ENCODE data around the gene SLC35B1.

DNA sequence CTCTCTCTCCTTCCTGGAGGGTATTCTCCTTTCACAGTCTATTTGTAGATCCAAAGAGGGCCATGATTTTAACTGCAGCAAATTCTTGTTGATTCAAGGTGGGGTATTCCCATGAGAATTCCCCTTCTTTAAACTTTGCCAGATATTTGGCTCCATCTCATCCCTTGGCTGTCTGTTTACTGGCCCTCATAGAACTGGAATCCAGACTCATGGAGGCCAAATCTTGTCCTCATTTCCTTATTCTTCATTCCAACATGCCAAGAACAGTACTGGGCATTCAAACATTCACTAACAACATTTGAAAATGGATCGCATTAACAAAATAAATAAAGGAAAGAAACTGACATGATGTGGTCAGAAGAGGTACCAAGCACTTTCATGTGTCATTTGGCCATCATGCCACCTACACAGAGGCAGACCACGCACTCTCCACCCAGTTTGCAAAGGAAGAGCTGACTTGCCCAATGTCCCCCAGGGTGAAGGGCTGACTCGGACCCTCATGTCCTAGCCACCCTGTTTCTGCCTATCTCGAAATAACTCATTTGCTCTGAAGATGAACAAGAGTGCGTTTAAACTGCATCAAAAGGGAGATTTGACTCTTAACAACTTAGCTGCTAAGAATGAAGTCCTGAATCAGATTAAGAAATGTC, 23.1 kb upstream of the SLC35B1 start:
- TF ChIP-seq GATA2 (IDR thresholded peaks at IDR 0.05; ENCODE audit: low read depth, low read length): no peak
- no peak for TF ChIP-seq GATA3 (IDR thresholded peaks at IDR 0.05; ENCODE audit: low read depth, low read length)

All from SH-SY5Y (cell line).